ENCODE data around the gene HLA-C.

DNA sequence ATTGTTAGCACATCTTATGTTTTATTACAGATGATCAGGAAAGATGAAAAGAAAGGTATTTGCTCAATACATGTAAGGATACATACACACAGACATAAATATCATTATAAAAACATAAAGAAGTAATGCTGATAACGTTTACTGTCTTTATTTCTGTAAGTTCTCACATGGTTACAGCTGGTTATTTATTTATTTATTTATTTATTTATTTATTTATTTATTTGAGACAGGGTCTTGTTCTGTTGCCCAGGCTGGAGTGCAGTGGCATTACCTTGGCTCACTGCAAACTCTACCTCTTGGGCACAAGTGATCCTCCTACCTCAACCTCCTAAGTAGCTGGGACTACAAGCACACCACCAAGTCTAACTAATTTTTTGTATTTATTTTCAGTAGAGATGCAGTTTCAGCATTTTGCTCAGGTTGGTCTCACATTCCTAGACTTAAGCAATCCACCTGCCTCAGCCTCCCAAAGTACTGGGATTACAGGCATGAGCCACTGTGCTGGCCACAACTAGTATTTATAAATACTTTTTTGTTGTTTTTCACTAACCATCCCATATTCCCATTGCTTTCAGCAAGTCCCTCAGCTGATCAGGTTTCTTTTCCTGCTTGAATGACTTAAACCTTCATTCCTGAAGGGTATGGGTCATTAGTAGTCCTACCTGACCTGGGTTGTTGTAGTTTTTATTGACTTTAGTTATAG is 49.3 kb upstream of the HLA-C start:
- TF ChIP-seq, protein P1, sequence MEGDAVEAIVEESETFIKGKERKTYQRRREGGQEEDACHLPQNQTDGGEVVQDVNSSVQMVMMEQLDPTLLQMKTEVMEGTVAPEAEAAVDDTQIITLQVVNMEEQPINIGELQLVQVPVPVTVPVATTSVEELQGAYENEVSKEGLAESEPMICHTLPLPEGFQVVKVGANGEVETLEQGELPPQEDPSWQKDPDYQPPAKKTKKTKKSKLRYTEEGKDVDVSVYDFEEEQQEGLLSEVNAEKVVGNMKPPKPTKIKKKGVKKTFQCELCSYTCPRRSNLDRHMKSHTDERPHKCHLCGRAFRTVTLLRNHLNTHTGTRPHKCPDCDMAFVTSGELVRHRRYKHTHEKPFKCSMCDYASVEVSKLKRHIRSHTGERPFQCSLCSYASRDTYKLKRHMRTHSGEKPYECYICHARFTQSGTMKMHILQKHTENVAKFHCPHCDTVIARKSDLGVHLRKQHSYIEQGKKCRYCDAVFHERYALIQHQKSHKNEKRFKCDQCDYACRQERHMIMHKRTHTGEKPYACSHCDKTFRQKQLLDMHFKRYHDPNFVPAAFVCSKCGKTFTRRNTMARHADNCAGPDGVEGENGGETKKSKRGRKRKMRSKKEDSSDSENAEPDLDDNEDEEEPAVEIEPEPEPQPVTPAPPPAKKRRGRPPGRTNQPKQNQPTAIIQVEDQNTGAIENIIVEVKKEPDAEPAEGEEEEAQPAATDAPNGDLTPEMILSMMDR (IDR thresholded peaks at IDR 0.05): no peak
- TF ChIP-seq RAD21 (IDR thresholded peaks at IDR 0.05; ENCODE audit: low read length): no peak
- no peak for TF ChIP-seq NFIC (IDR thresholded peaks at IDR 0.05; ENCODE audit: borderline replicate concordance)
- TF ChIP-seq, protein P2, sequence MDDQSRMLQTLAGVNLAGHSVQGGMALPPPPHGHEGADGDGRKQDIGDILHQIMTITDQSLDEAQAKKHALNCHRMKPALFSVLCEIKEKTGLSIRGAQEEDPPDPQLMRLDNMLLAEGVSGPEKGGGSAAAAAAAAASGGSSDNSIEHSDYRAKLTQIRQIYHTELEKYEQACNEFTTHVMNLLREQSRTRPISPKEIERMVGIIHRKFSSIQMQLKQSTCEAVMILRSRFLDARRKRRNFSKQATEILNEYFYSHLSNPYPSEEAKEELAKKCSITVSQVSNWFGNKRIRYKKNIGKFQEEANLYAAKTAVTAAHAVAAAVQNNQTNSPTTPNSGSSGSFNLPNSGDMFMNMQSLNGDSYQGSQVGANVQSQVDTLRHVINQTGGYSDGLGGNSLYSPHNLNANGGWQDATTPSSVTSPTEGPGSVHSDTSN (IDR thresholded peaks at IDR 0.05): no peak
- TF ChIP-seq EP300 (IDR thresholded peaks at IDR 0.05; ENCODE audit: borderline replicate concordance in 1 of 2, low read depth in 1 of 2, low read length in 1 of 2): no peak
- no peak for TF ChIP-seq RXRA (IDR thresholded peaks at IDR 0.05; ENCODE audit: borderline replicate concordance, low read depth)
- TF ChIP-seq TCF12 (IDR thresholded peaks at IDR 0.05): no peak

All from SK-N-SH (cell line).